HK-2 (cell line): ENCODE results near the gene RPL12.

ENCODE experiments used
- DNase-seq: peaks from one replicate; pipeline ENCODE4 v3.0.0-alpha.2; 2018; ENCODE audit not compliant: unreplicated experiment

The RPL12 gene

GRCh38 chr9:127404631-127405030 lies 46.6 kb downstream of the RPL12 start:
- DNase-seq: no peak

GRCh38 chr9:127403507-127404192 lies 47.6 kb downstream of the RPL12 start:
- DNase-seq: no peak

GRCh38 chr9:127402401-127403090 lies 48.7 kb downstream of the RPL12 start:
- DNase-seq: no peak

DNA sequence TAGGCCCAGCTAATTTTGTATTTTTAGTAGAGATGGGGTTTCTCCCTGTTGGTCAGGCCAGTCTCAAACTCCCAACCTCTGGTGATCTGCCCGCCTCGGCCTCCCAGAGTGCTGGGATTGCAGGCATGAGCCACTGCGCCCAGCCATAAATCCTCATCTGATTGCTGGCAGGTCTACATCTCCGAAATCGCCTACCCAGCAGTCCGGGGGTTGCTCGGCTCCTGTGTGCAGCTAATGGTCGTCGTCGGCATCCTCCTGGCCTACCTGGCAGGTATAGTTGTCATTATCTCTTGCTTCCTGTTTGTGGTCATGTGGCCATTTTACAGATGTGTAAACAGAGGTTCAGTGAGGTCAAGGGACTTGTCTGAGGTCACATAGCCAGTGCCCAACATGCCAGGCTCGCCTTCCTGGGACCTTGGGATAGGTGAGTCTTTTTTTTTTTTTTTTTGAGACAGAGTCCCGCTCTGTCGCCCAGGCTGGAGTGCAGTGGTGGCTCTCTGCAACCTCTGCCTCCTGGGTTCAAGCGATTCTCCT lies 51.4 kb downstream of the RPL12 start:
- no peak for DNase-seq

- DNase-seq: no peak
These were observed 52.3 kb downstream of the RPL12 start for GRCh38 chr9:127398715-127399400.

- DNase-seq: no peak
These were observed 52.9 kb downstream of the RPL12 start for GRCh38 chr9:127398275-127398647.
